H9 (cell line): Measurements from ENCODE around the gene FOXF1. TPM values are rescaled to one million over a fixed set of nuclear protein-coding genes. Genes with fewer than 3 reads are reported as not detected.

ENCODE experiments used
- DNase-seq: peaks from one replicate; pipeline ENCODE4 v3.0.0-alpha.2; 2017
- H2AFZ ChIP-seq: one replicate; pipeline ENCODE4 v1.6.1; 2013; ENCODE audit warnings: mild to moderate bottlenecking, low read length, control low read depth, moderate library complexity
- H2AK5ac ChIP-seq: 2 replicates; pipeline ENCODE4 v1.6.1; 2013; ENCODE audit warnings: low read length, control low read depth, mixed read lengths; ENCODE audit not compliant: insufficient read length
- H2BK120ac ChIP-seq: one replicate; pipeline ENCODE4 v1.6.1; 2013; ENCODE audit warnings: low read depth, mild to moderate bottlenecking, low read length, control low read depth, inconsistent platforms; ENCODE audit not compliant: poor library complexity, severe bottlenecking
- H2BK12ac ChIP-seq: 2 replicates; pipeline ENCODE4 v1.6.1; 2013; ENCODE audit warnings: low read length, control low read depth, mixed read lengths, low read depth; ENCODE audit not compliant: insufficient read length
- H2BK15ac ChIP-seq: 2 replicates; pipeline ENCODE4 v1.6.1; 2013; ENCODE audit warnings: low read depth, low read length, control low read depth
- H2BK20ac ChIP-seq: one replicate; pipeline ENCODE4 v1.6.1; 2013; ENCODE audit warnings: low read depth, mild to moderate bottlenecking, low read length, control low read depth, inconsistent platforms; ENCODE audit not compliant: poor library complexity, severe bottlenecking
- H2BK5ac ChIP-seq: 2 replicates; pipeline ENCODE4 v1.6.1; 2013; ENCODE audit warnings: low read length, control low read depth, mixed read lengths; ENCODE audit not compliant: insufficient read length
- H3K14ac ChIP-seq: 2 replicates; pipeline ENCODE4 v1.6.1; 2013; ENCODE audit warnings: low read length, control low read depth; ENCODE audit not compliant: insufficient read depth
- H3K18ac ChIP-seq: 2 replicates; pipeline ENCODE4 v1.6.1; 2013; ENCODE audit warnings: low read depth, mild to moderate bottlenecking, mixed read lengths, low read length, control low read depth; ENCODE audit not compliant: insufficient read length
- H3K23ac ChIP-seq: 2 replicates; pipeline ENCODE4 v1.6.1; 2013; ENCODE audit warnings: low read length, control low read depth, mixed read lengths, low read depth; ENCODE audit not compliant: insufficient read length
- H3K23me2 ChIP-seq: 2 replicates; pipeline ENCODE4 v1.6.1; 2013; ENCODE audit warnings: low read depth, mild to moderate bottlenecking, mixed read lengths, low read length, control low read depth; ENCODE audit not compliant: insufficient read length, poor library complexity, severe bottlenecking
- H3K27ac ChIP-seq: 2 replicates; pipeline ENCODE4 v1.5.1; 2013; ENCODE audit warnings: low read length, control low read depth, mixed read lengths, low read depth; ENCODE audit not compliant: insufficient read length
- H3K27me3 ChIP-seq: 2 replicates; pipeline ENCODE4 v1.6.1; 2013; ENCODE audit warnings: low read length, control low read depth, inconsistent platforms; ENCODE audit not compliant: insufficient read depth
- H3K4ac ChIP-seq: 2 replicates; pipeline ENCODE4 v1.6.1; 2013; ENCODE audit warnings: low read depth, mild to moderate bottlenecking, control low read depth, inconsistent platforms, low read length, moderate library complexity
- H3K4me1 ChIP-seq: 2 replicates; pipeline ENCODE4 v1.6.1; 2013; ENCODE audit warnings: low read length, control low read depth, inconsistent platforms; ENCODE audit not compliant: insufficient read depth
- H3K4me2 ChIP-seq: 2 replicates; pipeline ENCODE4 v1.6.1; 2013; ENCODE audit warnings: low read length, control low read depth, mixed read lengths; ENCODE audit not compliant: insufficient read length, insufficient read depth
- H3K56ac ChIP-seq: 2 replicates; pipeline ENCODE4 v1.6.1; 2013; ENCODE audit warnings: low read depth, mild to moderate bottlenecking, mixed read lengths, low read length, control low read depth; ENCODE audit not compliant: insufficient read length
- H3K79me1 ChIP-seq: 2 replicates; pipeline ENCODE4 v1.6.1; 2013; ENCODE audit warnings: low read depth, mild to moderate bottlenecking, moderate library complexity, low read length, control low read depth, inconsistent platforms; ENCODE audit not compliant: insufficient read depth, poor library complexity, severe bottlenecking
- H3K79me2 ChIP-seq: 2 replicates; pipeline ENCODE4 v1.6.1; 2013; ENCODE audit warnings: low read length, control low read depth, inconsistent platforms; ENCODE audit not compliant: insufficient read depth
- H3K9ac ChIP-seq: 2 replicates; pipeline ENCODE4 v1.6.1; 2013; ENCODE audit warnings: low read length, control low read depth, mixed read lengths; ENCODE audit not compliant: insufficient read length; ENCODE audit errors: extremely low read depth
- H3K9me3 ChIP-seq: one replicate; pipeline ENCODE4 v1.6.1; 2013; ENCODE audit warnings: low read depth, low read length, inconsistent platforms; ENCODE audit not compliant: control insufficient read depth
- H3T11ph ChIP-seq: one replicate; pipeline ENCODE4 v1.6.1; 2013; ENCODE audit warnings: mild to moderate bottlenecking, low read length, control low read depth, inconsistent platforms
- H4K20me1 ChIP-seq: one replicate; pipeline ENCODE4 v1.6.1; 2013; ENCODE audit not compliant: control insufficient read depth, insufficient read length, insufficient read depth
- H4K5ac ChIP-seq: 2 replicates; pipeline ENCODE4 v1.6.1; 2013; ENCODE audit warnings: low read depth, mild to moderate bottlenecking, mixed read lengths, low read length, control low read depth; ENCODE audit not compliant: insufficient read length
- H4K8ac ChIP-seq: replicated peaks from 2 replicates; pipeline ENCODE4 v1.6.1; 2013; ENCODE audit warnings: low read length, control low read depth, mixed read lengths, low read depth; ENCODE audit not compliant: insufficient read length
- H4K91ac ChIP-seq: 2 replicates; pipeline ENCODE4 v1.6.1; 2013; ENCODE audit warnings: low read depth, mild to moderate bottlenecking, moderate library complexity, mixed read lengths, low read length, control low read depth; ENCODE audit not compliant: insufficient read length
- H3K27ac Mint-ChIP-seq, 3 experiments: 2 replicates in 2 of 3; 3 replicates in 1 of 3; pipeline ENCODE4 v1.8.0; 2020 to 2021; ENCODE audit warnings: mixed read lengths in 3 of 3, mild to moderate bottlenecking in 1 of 3, moderate library complexity in 1 of 3
- H3K27me3 Mint-ChIP-seq: 2 replicates; pipeline ENCODE4 v1.8.0; 2021; ENCODE audit warnings: low read depth, mild to moderate bottlenecking, moderate library complexity, mixed read lengths
- H3K36me3 Mint-ChIP-seq, 3 experiments: 2 replicates in 2 of 3; 3 replicates in 1 of 3; pipeline ENCODE4 v1.8.0; 2020 to 2021; ENCODE audit warnings: low read depth in 3 of 3, mixed read lengths in 3 of 3; ENCODE audit not compliant: insufficient read depth in 1 of 3
- H3K4me1 Mint-ChIP-seq, 2 experiments: 2 replicates each; pipeline ENCODE4 v1.8.0; 2020; ENCODE audit warnings: mixed read lengths in 2 of 2
- H3K4me3 Mint-ChIP-seq, 2 experiments: 2 replicates in 1 of 2; 3 replicates in 1 of 2; pipeline ENCODE4 v1.8.0; 2020 to 2021; ENCODE audit warnings: mild to moderate bottlenecking in 2 of 2, mixed read lengths in 2 of 2, moderate library complexity in 1 of 2
- H3K9me3 Mint-ChIP-seq, 2 experiments: 2 replicates in 1 of 2; 3 replicates in 1 of 2; pipeline ENCODE4 v1.8.0; 2020; ENCODE audit warnings: mild to moderate bottlenecking in 2 of 2, mixed read lengths in 2 of 2, moderate library complexity in 1 of 2
- CTCF ChIP-seq: fragments of 200-600 bp; sonication (generic); conservative IDR thresholded peaks from 3 replicates; pipeline ENCODE4 v1.8.0; 2021; ENCODE audit warnings: antibody characterized with exemption, mild to moderate bottlenecking
- WGBS: extraction: QIAGEN DNeasy Blood & Tissue Kit; methylation state at CpG from one replicate; pipeline ENCODE4 v1.1.7; 2013; ENCODE audit warnings: missing lambda C conversion rate, low lambda C conversion rate, mixed read lengths; ENCODE audit not compliant: insufficient read length; ENCODE audit errors: extremely low coverage; 5-methylcytosine and 5-hydroxymethylcytosine counted together
- total RNA-seq: library from RNA; stranded (reverse); gene quantifications from 2 replicates; pipeline ENCODE4 v1.2.1, GENCODE V29; 2021

Gene FOXF1
- total RNA-seq, 1 experiment from 2014 or later = not detected

DNA sequence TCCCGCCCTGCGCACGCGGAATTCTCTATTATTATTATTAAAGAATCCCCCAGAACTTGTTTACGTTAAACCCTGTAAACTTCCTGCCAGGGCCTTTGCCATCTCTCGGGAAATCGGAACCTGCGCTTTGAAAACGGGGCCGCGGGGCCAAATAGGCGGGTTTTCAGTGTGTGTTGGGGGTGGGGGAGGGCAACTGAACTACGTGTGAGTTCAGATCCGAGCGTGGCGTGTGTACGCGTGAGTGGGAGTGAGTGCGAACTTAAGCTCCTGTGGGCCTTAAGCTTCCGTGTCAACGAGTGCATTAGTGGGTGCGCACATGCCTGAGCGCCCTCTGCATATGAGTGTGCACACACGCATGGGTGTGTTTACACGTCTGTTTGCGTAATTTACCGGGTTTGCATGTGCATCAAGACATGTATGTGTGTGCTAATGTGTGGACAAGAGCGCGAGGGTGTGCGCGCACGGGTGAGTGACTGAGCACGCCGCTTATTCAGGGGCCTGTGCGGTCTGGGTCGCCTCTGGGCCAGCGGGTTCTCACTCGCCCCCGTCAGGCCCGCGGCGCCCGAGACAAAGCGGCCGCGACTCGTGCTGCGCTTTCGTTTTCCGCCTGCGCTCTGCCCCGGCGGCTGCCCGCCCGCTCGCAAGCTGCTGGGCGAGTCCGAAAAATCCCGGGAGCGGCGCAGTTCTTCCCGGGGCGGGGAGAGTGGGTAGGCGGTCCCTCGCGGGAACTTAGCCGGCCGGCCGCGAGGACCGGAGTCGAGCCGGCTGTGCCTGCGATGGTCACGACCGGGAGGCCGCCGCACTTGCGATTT, 1.2 kb upstream of the FOXF1 start:
- Histone ChIP-seq H3K23me2 (peaks cover 12% of the 10 kb centered on the region), H4K5ac (no peak overlapping the region), H3K9ac (no peak overlapping the region), H3K27me3 (peaks cover 93% of the 10 kb centered on the region), H4K20me1 (no peaks in the 10 kb centered on the region), H2AFZ (no peak overlapping the region), H4K91ac (no peak overlapping the region), H3K4me2 (peak overlapping the region; percentile 26), H3K79me1 (no peaks in the 10 kb centered on the region), H2BK120ac (no peak overlapping the region), H2BK12ac (no peak overlapping the region), H2AK5ac (no peak overlapping the region), H3K9me3 (no peaks in the 10 kb centered on the region), H4K8ac (no peak overlapping the region), H3K4ac (no peak overlapping the region), H2BK20ac (no peak overlapping the region), H3T11ph (no peak overlapping the region), H3K56ac (no peak overlapping the region), H3K27ac (no peak overlapping the region), H3K23ac (no peak overlapping the region), H2BK5ac (no peak overlapping the region), H3K14ac (no peak overlapping the region), H2BK15ac (no peak overlapping the region; the same call in 1 of the 2 replicates), H3K4me1 (no peaks in the 10 kb centered on the region), H3K18ac (no peak overlapping the region), H3K79me2 (no peaks in the 10 kb centered on the region)
- Mint-ChIP-seq H3K4me3 (peak overlapping the region; percentile 41 to 78), H3K27ac (no peak overlapping the region), H3K27me3 (peaks cover 98% of the 10 kb centered on the region), H3K36me3 (0 out of 7 replicates have a peak, but pooled peaks cover 0 to 2% (median 0%) of the 10 kb centered on the region in 3 experiments), H3K9me3 (peaks cover 4 to 16% of the 10 kb centered on the region in 2 experiments; a peak in 4 of 5 replicates), H3K4me1 (peaks cover 23 to 55% of the 10 kb centered on the region in 2 experiments)
- WGBS = no CpG with 5 or more reads among the region's 79 CpGs
- no peak for TF ChIP-seq CTCF
- DNase-seq = peak; percentile 50
